Mesothelial cell of epicardium (in vitro differentiated cells): ENCODE data around the gene MSANTD2. TPM values are rescaled to one million over a fixed set of nuclear protein-coding genes. Genes with fewer than 3 reads are reported as not detected.

Experiments used
- DNase-seq, 2 experiments: peaks; one replicate each; pipeline ENCODE4 v3.0.0; 2021; ENCODE audit warnings: low spot score in 2 of 2; ENCODE audit not compliant: unreplicated experiment in 2 of 2
- H3K27ac Mint-ChIP-seq: 2 replicates; pipeline ENCODE4 v1.8.0; 2021; ENCODE audit warnings: mixed read lengths
- H3K27me3 Mint-ChIP-seq: 2 replicates; pipeline ENCODE4 v1.8.0; 2021; ENCODE audit warnings: low read depth, mixed read lengths
- H3K36me3 Mint-ChIP-seq: 2 replicates; pipeline ENCODE4 v1.8.0; 2021; ENCODE audit warnings: mixed read lengths
- H3K4me1 Mint-ChIP-seq: 2 replicates; pipeline ENCODE4 v1.8.0; 2021; ENCODE audit warnings: mixed read lengths
- H3K4me3 Mint-ChIP-seq: 2 replicates; pipeline ENCODE4 v1.8.0; 2021; ENCODE audit warnings: mild to moderate bottlenecking, moderate library complexity, mixed read lengths
- H3K9me3 Mint-ChIP-seq: 2 replicates; pipeline ENCODE4 v1.8.0; 2021; ENCODE audit warnings: mixed read lengths
- CTCF ChIP-seq: fragments of 200-600 bp; sonication (generic); IDR thresholded peaks from one replicate; pipeline ENCODE4 v1.5.0; 2021; ENCODE audit warnings: antibody characterized with exemption; ENCODE audit not compliant: unreplicated experiment
- total RNA-seq: library from RNA; stranded (reverse); gene quantifications from 3 replicates; pipeline ENCODE4 v1.2.1, GENCODE V29; 2021

Gene MSANTD2
- total RNA-seq, 1 donor from 2014 or later, result 37.3 TPM

- Mint-ChIP-seq H3K36me3 (no peaks in the 10 kb centered on the region), H3K9me3 (no peaks in the 10 kb centered on the region), H3K27ac (no peak overlapping the region), H3K4me3 (peak overlapping the region; percentile 67), H3K4me1 (peaks cover 12% of the 10 kb centered on the region), H3K27me3 (peaks cover 98% of the 10 kb centered on the region)
- DNase-seq, result no peak
- peak; percentile 63 for TF ChIP-seq CTCF
Measured at GRCh38 chr11:124740277-124740882, 59.8 kb downstream of the MSANTD2 start.

- H3K27me3 Mint-ChIP-seq, result peaks cover 98% of the 10 kb centered on the region
- peaks cover 8% of the 10 kb centered on the region for H3K4me1 Mint-ChIP-seq
- peak; percentile 92 to 96 for DNase-seq
- peak within 1 kb of the TSS; percentile 67 for H3K4me3 Mint-ChIP-seq
- H3K27ac Mint-ChIP-seq, result no peak within 1 kb of the TSS
- no peak for TF ChIP-seq CTCF
- H3K36me3 Mint-ChIP-seq, result no peaks in the 10 kb centered on the region
- H3K9me3 Mint-ChIP-seq, result no peaks in the 10 kb centered on the region
Measured at GRCh38 chr11:124739479-124740276, 60.5 kb downstream of the MSANTD2 start, which contains the start of gene NRGN. TSS of gene NRGN (plus strand) at chr11:124739942. CDS start at chr11:124740085, 143 bp downstream.

- peak overlapping the region; percentile 67 for H3K4me3 Mint-ChIP-seq
- H3K27ac Mint-ChIP-seq, result no peak overlapping the region
Measured at GRCh38 chr11:124738713-124739478, 61.3 kb downstream of the MSANTD2 start.

GRCh38 chr11:124737638-124738305, 62.4 kb downstream of the MSANTD2 start:
- Mint-ChIP-seq H3K4me3 (no peak overlapping the region), H3K9me3 (no peaks in the 10 kb centered on the region), H3K27me3 (peaks cover 91% of the 10 kb centered on the region), H3K36me3 (no peaks in the 10 kb centered on the region), H3K27ac (no peak overlapping the region), H3K4me1 (peaks cover 8% of the 10 kb centered on the region)
- TF ChIP-seq CTCF, result no peak
- no peak for DNase-seq

More at GRCh38 chr11:124738713-124739478, 61.3 kb downstream of the MSANTD2 start:
- H3K9me3 Mint-ChIP-seq, result no peaks in the 10 kb centered on the region
- no peak for DNase-seq
- TF ChIP-seq CTCF, result no peak
- peaks cover 98% of the 10 kb centered on the region for H3K27me3 Mint-ChIP-seq
- H3K36me3 Mint-ChIP-seq, result no peaks in the 10 kb centered on the region
- peaks cover 8% of the 10 kb centered on the region for H3K4me1 Mint-ChIP-seq

- H3K36me3 Mint-ChIP-seq, result no peaks in the 10 kb centered on the region
- H3K4me1 Mint-ChIP-seq, result peaks cover 8% of the 10 kb centered on the region
- DNase-seq, result no peak
- no peaks in the 10 kb centered on the region for H3K9me3 Mint-ChIP-seq
- TF ChIP-seq CTCF, result no peak
- H3K4me3 Mint-ChIP-seq, result no peak overlapping the region
- peaks cover 87% of the 10 kb centered on the region for H3K27me3 Mint-ChIP-seq
- no peak overlapping the region for H3K27ac Mint-ChIP-seq
Measured at GRCh38 chr11:124736736-124737135, 63.5 kb downstream of the MSANTD2 start.
